DMS114 treated with DMSO at 0.1 percent for 48 hours (cell line): ENCODE measurements around the gene ALG12.
A peak's percentile ranks its signal among the peaks of the same experiment; 100 is the strongest.

ENCODE experiments used
- DNase-seq: peaks from one replicate; lab custom pipeline; 2025; ENCODE audit not compliant: unreplicated experiment; lab: John Stamatoyannopoulos, UW

ALG12 gene

DNA sequence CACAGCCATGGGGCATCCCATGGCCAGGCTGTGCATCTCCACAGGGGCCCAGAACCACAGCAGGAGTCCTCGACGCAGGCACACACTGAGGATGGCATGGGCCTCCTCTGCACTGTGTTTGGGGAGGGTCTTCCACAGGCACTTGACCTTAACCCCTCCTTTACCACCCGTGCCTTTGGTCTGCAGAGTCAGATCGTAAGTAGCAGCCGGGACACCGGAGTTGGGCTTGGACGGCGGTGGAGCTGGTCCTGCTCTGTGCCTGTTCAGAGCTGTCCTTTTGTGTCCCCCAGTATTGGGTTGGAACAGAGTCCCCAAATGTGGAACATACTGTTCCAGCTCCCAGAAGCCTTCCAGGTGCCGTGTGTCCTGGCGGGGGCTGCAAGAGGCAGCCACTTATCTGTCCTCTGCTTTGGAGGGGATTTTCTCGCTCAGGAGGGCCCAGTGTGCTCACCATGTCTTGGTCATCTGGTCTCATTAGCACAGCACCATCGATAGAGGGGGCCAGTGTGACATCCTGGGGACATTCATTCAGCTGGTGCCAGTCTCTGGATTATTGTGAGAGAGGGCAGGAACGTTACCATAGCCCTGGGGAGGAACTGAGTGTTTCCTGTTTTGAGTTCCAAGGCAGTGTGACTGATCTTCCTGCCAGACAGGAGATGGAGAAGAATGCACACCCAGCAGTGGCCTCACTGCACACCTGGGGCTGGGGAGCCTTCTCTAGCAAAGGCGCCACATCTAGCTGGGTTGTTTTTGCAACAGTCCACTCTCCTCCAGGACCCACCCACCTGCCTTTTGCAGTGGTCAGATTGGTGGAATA, 12.6 kb upstream of the ALG12 start:
- DNase-seq = peak; percentile 48

DNA sequence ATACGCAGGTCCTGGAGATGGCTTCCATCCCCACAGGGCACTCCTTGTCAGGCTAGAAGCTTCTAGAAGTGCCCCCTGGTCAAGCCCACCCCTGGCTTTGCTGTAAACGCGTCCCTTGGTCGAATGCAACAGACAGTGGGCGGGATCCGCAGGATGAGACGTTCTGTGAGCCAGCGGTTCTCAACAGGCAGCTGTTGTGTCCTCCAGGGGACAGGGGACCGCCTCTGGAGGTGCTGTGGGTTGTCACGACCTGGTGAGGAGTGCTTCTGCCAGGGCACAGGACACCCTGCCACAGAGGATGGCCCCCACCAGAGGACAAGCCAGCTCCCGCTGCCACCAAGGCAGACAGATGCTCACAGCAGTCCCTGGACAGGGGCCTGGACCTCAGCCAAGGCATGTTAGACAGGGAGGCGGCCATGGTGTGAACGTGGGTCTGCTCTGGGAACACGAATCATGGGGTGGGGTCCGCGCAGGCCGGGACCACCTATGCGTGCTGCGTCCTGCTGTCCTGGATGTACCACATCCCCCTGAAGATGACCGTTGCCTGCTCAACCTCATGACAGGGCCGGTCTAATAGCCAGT, 11.8 kb upstream of the ALG12 start:
- DNase-seq = no peak

DNA sequence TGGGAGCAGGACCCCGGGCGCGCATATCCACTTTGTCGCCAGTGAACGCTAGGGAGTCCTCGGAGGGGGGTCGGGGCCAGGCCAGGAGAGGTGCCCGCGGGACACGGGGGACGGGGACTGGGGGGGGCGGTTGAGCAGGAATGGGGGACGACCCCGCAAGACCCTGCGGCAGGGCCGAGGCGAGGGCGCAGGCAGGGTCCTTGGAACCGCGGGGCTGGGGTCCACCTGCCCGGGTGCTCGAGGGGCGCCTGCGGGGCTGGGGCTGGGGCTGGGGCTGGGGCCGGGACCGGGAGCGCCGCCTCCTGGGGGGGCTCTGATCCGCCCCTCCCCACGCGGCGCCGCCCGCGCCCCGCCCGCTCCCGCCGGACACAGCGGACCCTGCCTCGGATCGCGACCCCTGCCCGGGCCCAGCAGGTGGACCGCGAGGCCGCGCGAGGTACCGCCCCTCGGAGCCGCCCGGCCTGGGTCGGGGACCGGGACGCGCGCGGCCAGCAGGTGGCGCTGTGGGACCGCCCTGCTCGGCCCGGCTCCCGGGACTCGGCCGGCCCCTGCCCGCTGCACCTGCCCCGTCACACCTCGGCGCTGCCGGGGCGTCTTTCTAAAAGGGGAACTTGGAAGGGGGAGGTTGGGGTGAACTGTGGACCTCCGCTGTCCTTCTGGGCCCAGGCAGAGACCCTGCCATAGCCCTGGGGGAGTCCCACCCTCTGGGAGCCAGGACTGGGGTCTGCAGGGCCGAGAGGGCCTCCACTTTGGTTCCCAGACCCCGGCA, 11.2 kb upstream of the ALG12 start:
- peak; percentile 21 for DNase-seq

DNA sequence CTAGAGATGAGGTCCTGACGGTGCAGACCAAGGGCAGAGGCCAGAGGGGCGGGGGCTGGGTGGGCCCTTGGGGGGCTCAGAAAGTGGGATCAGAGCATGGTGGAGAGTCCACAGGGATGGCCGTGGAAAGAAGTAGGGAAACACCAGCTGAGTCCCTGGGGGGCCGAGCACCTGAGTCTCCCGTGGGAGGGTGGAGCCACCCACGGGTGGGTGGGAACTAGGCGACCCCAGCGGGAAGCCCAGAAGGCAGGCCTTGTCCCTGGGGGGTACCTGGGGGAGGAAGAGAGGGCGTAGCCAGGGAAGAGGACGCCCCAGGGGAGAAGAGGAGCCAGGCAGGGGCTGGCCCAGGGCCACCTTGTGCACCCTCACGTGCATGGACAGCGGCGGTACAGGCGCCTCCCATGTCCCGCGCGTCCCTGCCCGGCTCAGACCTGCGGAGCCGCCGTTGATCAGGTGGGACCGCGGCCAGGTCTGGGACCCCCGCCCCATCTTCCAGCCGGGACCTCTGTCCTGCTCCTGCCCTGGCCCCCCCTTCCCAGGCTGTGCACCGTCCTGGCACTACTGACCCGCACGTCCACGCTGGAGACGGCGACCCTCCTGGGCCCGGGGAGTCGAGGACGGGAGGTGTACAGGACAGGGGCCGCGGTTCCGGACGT, 10.4 kb upstream of the ALG12 start:
- DNase-seq = no peak

DNA sequence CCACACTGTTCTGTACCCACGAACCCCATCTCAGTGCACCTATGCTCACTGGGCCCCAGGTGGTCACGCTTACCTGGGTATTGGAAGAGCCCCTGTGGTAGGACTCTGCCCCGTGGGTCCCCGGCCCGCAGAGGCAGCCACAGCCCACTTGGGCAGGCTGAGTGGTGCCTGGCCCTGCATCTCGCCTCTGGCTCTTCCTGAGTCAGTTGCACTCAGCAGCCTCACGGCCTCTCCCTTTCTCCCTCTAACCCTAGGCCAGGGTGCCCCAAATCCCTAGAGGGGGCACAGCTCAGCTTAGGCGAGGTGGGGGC, 9.9 kb upstream of the ALG12 start:
- DNase-seq = no peak

DNA sequence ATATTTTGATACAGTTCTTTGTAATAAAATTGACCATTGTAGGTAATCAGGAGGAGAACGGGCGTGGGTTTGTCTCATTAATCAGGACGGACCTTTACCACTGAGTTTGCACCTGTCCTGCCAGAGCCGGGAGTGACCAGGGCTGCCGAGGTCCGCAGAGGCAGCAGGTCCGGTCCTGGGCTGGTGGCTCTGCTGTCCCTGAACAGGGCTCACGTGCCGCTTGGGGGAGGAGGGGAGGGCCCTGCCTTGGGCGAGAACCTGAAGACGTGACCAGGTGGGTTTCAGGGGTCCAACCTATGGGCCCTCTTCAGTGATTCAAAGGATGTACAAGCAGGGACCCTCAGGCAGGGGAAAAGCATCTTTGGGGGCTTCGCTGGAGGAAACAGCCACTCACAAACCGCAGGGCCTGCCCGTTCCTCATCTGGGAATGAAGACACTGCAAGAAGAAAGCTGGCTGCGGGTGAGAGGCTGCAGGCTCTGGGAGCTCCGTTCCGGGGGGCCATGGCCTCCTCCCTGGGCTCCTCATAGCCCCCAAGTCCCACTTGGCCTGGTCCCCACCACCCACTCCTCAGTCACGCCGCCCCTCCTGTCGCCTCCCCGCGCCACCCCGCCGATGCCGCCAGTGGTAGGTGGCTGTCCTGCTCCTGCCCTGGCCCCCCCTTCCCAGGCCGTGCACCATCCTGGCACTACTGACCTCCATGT, 9.4 kb upstream of the ALG12 start:
- no peak for DNase-seq

DNA sequence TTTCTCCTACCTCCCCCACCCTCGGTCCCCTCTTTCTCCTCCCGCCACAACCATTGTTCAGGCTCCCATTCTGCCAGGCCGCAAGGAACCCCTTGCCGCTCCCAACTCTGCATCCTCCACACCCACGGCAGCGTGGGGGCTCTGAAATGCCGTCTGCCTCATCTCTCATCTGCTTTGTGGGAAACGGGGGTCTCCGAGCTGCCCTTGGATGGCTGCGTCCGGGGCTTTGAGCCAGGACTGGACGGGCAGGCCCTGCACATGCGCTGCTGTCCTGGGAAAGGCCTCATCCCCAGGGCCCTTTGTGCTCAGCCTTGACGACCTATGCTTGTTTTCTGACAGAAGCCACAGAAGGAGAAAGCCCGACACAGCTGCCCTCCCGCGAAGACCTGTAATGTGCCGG, 8.7 kb upstream of the ALG12 start:
- DNase-seq = no peak

DNA sequence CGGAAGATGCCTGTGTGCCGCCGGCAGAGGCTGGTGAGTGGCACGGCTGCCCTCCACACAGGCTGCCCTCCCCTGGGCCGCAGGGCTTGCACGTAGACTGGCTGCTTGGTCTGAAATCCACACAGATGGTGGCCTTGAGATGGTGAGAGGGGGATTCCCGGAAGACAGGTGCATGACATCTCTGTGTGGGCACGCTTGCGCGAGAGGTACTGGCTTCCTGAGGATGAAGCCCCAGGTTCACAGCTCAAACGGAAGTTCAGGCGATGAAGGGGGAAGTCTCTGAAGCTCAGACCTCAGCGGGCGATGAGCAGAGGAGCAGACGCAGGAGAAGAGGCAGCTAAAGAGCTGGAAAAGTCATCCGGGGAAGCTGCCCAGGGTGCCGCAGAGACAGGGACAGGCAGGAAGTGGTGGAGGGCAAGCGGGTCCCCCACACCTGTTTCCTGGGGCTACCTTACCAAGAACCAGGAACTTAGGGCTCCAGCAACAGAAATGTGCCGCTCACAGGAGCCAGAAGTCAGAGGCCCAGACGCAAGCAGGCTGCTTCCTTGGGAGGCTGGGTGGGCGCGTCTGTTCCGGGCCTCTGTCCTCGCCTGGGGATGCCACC, 7.4 kb upstream of the ALG12 start:
- no peak for DNase-seq

DNA sequence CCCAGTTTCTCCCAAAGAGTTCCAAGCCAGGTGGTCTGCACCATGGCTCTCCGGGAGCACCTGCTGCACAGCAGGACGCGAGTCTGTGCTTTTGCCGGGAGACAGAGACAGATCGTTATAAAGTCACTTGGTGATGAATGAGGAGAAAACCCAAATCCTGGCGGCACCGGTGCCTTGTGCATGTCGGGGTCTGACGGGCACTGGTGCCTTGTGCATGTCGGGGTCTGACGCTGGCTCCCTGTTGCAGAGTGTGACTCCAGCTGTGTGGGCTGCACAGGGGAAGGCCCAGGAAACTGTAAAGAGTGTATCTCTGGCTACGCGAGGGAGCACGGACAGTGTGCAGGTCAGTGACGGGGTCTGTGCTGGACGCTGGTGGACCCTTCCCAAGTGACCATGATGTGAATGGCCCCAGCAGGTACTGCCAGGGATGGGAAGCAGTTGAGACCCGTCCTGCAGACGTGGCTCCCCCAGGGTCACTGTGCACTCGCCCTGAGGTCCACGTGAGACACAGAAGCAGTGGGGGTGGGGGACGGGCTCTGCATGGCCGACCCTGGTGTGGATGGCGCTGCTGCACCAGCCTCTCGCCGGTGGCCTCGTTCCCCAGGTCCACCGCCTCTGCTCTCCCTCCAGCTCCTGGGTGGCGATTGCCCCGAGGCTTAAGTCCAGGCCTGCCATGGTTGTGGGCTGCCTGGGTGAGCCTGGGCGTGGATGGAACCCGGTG, 6.0 kb upstream of the ALG12 start:
- no peak for DNase-seq

DNA sequence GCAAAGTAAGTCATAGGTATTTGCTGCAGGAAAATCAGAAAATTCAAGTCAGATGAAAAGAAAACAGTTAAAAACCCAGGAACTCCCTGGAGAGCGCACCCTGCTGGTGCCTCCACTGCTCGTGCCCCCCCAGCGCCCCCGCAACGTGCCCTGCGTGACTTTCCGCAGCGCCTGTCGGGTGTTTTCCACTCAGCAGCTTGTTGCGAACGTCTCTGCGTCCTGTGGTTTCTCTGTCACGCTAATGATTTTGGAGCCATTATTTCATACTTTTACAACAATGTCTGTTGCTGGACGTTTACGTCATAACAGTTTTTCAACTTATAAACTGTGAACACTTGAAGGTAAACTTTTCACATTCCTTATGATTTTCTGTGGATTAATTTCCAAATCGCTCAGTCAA, 5.2 kb upstream of the ALG12 start:
- no peak for DNase-seq

DNA sequence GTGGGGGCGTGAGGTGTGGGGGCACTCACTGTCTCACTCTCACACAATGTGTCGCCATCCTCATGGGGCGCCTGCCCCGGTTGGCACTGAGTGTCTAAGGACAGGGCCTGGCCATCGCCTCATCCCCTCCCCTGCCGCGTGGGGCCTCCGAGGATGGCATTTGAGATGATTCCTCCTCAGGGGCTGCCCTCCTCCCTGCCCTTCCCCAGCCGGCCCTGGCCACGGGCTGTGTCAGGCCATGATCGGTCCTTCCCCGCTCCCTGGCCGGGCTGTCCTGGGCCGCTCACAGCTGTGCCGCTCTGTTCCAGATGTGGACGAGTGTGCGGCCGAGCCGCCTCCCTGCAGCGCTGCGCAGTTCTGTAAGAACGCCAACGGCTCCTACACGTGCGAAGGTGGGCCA, 4.7 kb upstream of the ALG12 start:
- no peak for DNase-seq

DNA sequence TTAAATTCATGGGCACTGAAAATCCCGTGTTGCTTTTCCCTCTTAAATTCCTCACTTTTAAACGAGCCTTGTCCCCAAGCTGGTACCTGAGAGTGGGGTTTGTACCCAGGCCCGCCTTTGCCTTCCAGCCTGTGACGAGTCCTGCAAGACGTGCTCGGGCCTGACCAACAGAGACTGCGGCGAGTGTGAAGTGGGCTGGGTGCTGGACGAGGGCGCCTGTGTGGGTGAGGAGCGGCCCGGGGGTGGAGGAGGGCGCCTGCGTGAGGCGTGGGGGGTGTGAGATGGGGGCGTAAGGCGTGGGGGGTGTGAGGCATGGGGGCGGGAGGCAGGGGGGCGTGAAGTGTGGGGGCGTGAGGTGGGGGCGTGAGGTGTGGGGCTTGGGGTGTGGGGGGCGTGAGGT, 4.2 kb upstream of the ALG12 start:
- DNase-seq = no peak

DNA sequence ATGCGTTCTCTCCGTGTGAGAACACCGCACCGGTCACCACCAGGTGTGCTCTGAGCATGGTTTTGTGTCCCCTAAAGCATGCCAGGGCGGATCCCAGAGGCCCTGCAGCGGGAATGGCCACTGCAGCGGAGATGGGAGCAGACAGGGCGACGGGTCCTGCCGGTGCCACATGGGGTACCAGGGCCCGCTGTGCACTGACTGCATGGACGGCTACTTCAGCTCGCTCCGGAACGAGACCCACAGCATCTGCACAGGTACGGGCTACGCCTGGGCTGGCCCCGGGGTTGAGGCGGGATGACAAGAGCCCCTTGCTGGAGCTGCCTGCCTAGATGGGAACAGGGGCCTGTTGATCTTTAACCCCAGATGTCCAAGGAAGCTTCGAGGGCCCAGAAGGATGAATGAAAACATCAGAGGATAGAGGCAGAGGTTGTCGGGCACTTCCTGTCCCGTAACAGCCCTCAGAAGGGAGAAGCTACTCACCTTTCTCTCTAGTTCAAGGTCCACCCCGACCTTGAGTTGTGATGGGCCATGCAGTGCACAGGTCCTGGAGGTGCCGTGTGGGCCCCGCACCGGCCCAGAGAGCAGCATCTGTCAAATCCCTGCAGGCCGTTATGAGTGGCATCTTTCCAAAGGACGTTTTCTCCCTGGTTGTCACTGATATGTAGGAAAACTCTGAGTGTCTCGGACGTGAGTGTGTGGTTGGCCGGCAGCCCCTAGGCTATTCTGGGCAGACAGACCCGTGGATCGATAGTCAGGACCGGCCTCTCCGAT, 3.5 kb upstream of the ALG12 start:
- DNase-seq = no peak

DNA sequence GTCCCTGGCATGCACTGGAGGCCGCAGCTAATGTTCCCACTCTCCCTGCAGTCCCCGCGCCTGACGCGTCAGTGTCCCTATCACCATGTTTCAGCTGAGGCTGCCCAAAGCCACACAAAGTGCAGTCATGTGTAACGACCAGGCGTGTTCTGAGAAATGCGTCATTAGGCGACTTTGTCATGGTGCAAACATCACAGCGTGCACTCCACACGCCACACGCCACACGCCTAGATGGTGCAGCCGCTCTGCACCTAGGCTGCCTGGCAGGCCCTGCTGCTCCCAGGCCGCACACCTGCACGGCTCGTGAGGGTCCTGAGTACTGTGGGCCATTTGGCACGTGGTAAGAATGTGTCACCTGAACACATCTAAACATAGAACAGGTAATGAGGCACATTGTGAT, 2.6 kb upstream of the ALG12 start:
- no peak for DNase-seq

DNA sequence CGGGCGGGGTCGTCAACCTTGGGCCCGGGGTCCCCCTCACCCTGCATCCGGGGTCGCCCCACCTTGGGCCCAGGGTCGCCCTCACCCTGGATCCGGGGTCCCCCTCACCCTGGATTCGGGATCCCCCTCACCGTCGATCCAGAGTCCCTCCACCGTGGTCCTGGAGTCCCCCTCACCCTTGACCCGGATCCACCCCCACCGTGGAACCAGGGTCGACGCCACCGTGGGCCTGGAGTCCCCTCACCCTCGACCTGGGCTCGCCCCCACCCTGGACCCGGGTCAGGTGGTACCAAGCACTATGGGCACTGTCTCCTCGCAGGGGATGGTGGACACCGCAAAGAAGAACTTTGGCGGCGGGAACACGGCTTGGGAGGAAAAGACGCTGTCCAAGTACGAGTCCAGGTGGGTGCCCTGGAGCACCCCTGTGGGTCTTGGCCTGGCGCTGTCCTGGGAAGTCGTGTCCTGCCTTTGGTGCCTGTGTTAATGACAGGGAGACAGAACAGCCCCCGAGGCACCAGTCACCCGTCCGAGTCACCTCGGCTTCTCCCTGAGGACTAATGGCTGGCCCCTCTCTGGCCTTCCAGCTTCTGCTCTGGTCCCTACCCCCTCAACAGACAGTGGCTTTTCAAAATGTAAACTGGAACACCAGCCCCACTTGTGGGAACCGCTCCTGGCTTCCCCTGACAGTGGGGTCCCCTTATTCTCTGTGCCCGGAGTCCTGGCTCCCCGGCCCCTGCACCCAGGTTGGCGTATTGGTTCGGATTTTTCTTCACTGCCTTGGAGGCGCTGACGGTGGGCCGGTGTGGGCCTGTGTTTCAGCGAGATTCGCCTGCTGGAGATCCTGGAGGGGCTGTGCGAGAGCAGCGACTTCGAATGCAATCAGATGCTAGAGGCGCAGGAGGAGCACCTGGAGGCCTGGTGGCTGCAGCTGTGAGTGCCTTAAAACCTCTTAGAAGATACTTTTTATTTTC, 958 bp upstream of the ALG12 start:
- no peak for DNase-seq

DNA sequence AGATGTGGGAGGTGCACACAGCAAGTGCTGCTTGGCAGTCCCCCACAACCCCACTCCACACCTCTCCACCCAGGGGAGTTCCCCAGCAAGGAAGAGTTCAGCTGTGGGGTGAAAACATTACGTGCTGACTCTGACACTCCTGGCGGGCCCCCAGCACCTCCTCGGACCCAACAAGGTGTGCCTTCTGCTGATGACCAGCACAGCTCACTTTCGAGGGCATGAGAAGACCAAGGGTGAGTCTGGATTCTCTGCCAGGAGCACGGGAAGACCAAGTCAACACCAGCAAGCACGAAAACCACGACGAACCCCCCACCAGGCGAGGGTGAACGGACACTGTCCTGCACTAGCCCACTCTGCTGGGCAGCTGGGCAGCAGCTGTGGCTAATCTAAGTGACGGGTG, 1.4 kb downstream of the ALG12 start:
- no peak for DNase-seq

DNA sequence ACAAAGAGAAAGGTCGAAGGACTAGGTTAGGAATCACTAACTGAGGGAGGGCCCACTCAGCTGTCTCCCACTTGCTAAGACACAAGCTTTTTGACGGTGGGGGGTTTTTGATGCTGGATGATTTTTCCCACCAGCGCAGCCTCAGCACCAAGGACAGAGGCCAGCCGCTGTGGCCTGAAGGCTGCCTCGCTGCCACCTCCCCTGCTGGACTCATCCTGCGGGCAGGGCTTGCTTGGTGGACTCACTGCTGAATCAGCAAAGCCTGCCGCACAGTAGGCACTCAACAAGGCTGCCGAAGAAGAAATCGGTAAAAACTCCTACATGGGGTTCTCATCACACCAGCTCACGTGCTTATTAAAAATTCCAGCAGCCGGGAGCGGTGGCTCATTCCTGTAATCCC, 2.6 kb downstream of the ALG12 start:
- DNase-seq = no peak

DNA sequence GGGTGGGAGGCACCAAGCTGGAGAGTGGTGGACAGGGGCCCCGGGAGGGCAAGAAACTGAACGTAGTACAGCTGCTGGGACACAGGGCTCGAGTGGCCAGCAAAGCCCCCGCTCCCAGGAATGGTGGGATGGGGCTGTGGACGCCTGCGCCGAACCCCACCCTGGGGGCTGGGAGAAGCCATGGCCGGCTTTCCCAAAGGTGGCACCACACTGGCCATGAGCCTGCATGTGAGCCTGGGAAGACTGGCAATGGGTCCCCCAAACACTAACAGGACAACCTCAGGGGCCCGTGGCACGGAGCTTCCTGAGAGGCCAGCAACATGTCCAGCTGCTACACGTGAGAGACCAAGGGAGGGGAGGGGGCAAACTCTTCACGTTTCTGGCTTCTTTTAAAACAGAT, 4.0 kb downstream of the ALG12 start:
- DNase-seq = no peak
